GM12864 (cell line): ENCODE results near the gene NR3C2.

Source experiments
- DNase-seq: peaks from one replicate; pipeline ENCODE4 v3.0.0-alpha.2; 2011; ENCODE audit warnings: low read depth
- H3K4me3 ChIP-seq: 2 replicates; pipeline ENCODE4 v1.5.1; 2011; ENCODE audit warnings: mild to moderate bottlenecking, low read depth, low read length, control low read depth
- CTCF ChIP-seq: IDR thresholded peaks from 2 replicates; pipeline ENCODE4 v1.5.1; 2011; ENCODE audit warnings: low read depth, mild to moderate bottlenecking, moderate library complexity, low read length, control low read depth, inconsistent platforms; ENCODE audit errors: missing control alignments

NR3C2 gene

GRCh38 chr4:148283665-148284064 lies 158.5 kb downstream of the NR3C2 start:
- no peak for DNase-seq
- H3K4me3 ChIP-seq, result no peak overlapping the region
- no peak for TF ChIP-seq CTCF

GRCh38 chr4:148278310-148278709 lies 163.9 kb downstream of the NR3C2 start:
- no peak overlapping the region for H3K4me3 ChIP-seq
- no peak for DNase-seq
- TF ChIP-seq CTCF, result no peak

GRCh38 chr4:148275266-148275665 lies 166.9 kb downstream of the NR3C2 start:
- no peak for TF ChIP-seq CTCF
- no peak overlapping the region for H3K4me3 ChIP-seq
- DNase-seq, result no peak

- no peak overlapping the region for H3K4me3 ChIP-seq
- no peak for TF ChIP-seq CTCF
- no peak for DNase-seq
Measured at GRCh38 chr4:148273501-148273986, 168.7 kb downstream of the NR3C2 start.

- TF ChIP-seq CTCF, result no peak
- DNase-seq, result no peak
Measured at GRCh38 chr4:148271166-148271565, 171.0 kb downstream of the NR3C2 start.

GRCh38 chr4:148270630-148271029 lies 171.6 kb downstream of the NR3C2 start:
- TF ChIP-seq CTCF, result no peak
- H3K4me3 ChIP-seq, result no peak overlapping the region
- no peak for DNase-seq

More at GRCh38 chr4:148271166-148271565, 171.0 kb downstream of the NR3C2 start:
- no peak overlapping the region for H3K4me3 ChIP-seq

- TF ChIP-seq CTCF, result no peak
- no peak overlapping the region for H3K4me3 ChIP-seq
- DNase-seq, result no peak
Measured at GRCh38 chr4:148268835-148269234, 173.4 kb downstream of the NR3C2 start.
